ENCODE measurements around the gene ADRB1. TPM values are rescaled to one million over a fixed set of nuclear protein-coding genes. Genes with fewer than 3 reads are reported as not detected.

Gene ADRB1
- polyA plus RNA-seq, 2 donors, result 0.22 to 0.46 TPM

- Histone ChIP-seq H3K27me3 (ENCODE audit: control insufficient read depth in 1 of 2, insufficient read depth in 2 of 2, low read length in 2 of 2) (no peaks in the 10 kb centered on the region), H3K9me3 (ENCODE audit: control insufficient read depth in 2 of 2, insufficient read depth in 1 of 2, low read depth in 1 of 2, low read length in 1 of 2) (no peaks in the 10 kb centered on the region), H3K4me3 (ENCODE audit: low read depth in 1 of 2, low read length in 2 of 2) (no peak overlapping the region), H3K36me3 (ENCODE audit: control insufficient read depth in 2 of 2, insufficient read depth in 2 of 2, low read length in 1 of 2) (no peaks in the 10 kb centered on the region), H3K4me1 (ENCODE audit: control insufficient read depth in 2 of 2, insufficient read depth in 2 of 2, low read length in 1 of 2) (no peaks in the 10 kb centered on the region), H3K27ac (ENCODE audit: low read depth in 2 of 2, low read length in 1 of 2) (no peak overlapping the region)
- WGBS, 2 donors, result 77 to 82% methylated on average over 6 of the region's 6 CpGs
These were observed 34.7 kb downstream of the ADRB1 start for GRCh38 chr10:114078346-114078745.

DNA sequence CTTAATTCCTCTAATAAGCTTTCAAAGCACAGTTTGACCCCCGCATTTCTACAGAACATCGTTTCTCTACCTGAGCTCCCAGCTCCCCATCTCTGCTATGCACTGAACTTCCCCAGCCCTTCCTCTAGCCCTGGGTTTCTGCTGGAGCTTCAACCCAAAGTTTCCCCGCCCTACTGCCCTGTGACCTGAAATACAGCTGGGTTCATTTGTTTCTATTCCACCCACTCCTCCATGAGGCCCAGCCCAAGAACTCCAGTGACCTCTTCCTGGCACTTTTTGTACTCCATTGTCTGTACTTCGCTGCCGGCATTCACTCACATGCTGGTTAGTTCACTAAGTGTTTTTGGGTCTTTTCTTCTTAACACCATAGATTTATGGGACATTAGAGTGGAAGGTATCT, 35.8 kb downstream of the ADRB1 start:
- no peaks in the 10 kb centered on the region for H3K9me3 ChIP-seq (ENCODE audit: control insufficient read depth in 2 of 2, insufficient read depth in 1 of 2, low read depth in 1 of 2, low read length in 1 of 2)
- WGBS, 2 donors, result 86 to 93% methylated on average over 5 of the region's 5 CpGs

DNA sequence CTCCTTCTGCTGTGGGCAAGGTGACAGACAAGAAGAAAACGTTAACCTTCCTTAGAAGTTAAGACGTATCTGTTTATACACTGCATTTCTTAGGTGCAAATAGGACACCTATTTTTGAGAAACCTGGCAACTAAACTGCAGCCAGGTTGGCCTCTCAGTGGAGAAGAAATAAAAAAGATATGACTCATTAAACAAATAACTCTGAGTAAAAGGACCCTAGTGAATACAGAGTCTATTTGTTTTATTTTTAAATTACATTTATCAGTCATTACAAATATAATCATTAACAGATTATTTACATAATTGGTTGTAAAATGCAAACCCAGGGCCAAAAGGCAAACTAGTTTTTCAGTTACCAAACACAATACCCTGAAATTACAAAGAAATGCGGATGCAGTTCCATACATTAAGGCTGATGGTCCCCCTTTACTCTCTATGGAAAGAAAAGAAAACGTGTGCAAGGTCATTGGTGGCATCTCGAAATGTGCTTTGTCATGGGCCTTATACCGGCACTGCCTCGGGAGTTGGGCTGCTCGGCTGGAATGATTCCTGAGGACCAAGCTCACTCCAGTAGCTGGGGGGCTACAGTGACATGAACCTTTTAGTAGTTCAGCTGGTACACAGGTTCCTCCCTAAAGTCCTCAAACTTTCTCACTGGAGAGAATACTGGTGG, 38.4 kb downstream of the ADRB1 start:
- Histone ChIP-seq H3K27ac (ENCODE audit: low read depth in 2 of 2, low read length in 1 of 2) (no peak overlapping the region), H3K36me3 (ENCODE audit: control insufficient read depth in 2 of 2, insufficient read depth in 2 of 2, low read length in 1 of 2) (no peaks in the 10 kb centered on the region), H3K4me3 (ENCODE audit: low read depth in 1 of 2, low read length in 2 of 2) (no peak overlapping the region), H3K4me1 (ENCODE audit: control insufficient read depth in 2 of 2, insufficient read depth in 2 of 2, low read length in 1 of 2) (no peaks in the 10 kb centered on the region), H3K27me3 (ENCODE audit: control insufficient read depth in 1 of 2, insufficient read depth in 2 of 2, low read length in 2 of 2) (no peaks in the 10 kb centered on the region), H3K9me3 (ENCODE audit: control insufficient read depth in 2 of 2, insufficient read depth in 1 of 2, low read depth in 1 of 2, low read length in 1 of 2) (no peaks in the 10 kb centered on the region)
- 69 to 72% methylated on average over 8 of the region's 8 CpGs for WGBS, 2 donors

More for the DNA sequence above, 35.8 kb downstream of the ADRB1 start:
- Histone ChIP-seq H3K4me3 (ENCODE audit: low read depth in 1 of 2, low read length in 2 of 2) (no peak overlapping the region), H3K27me3 (ENCODE audit: control insufficient read depth in 1 of 2, insufficient read depth in 2 of 2, low read length in 2 of 2) (no peaks in the 10 kb centered on the region), H3K27ac (ENCODE audit: low read depth in 2 of 2, low read length in 1 of 2) (no peak overlapping the region), H3K36me3 (ENCODE audit: control insufficient read depth in 2 of 2, insufficient read depth in 2 of 2, low read length in 1 of 2) (no peaks in the 10 kb centered on the region), H3K4me1 (ENCODE audit: control insufficient read depth in 2 of 2, insufficient read depth in 2 of 2, low read length in 1 of 2) (no peaks in the 10 kb centered on the region)

- H3K4me1 ChIP-seq (ENCODE audit: control insufficient read depth in 2 of 2, insufficient read depth in 2 of 2, low read length in 1 of 2), result no peaks in the 10 kb centered on the region
- no peak overlapping the region for H3K27ac ChIP-seq (ENCODE audit: low read depth in 2 of 2, low read length in 1 of 2)
- H3K9me3 ChIP-seq (ENCODE audit: control insufficient read depth in 2 of 2, insufficient read depth in 1 of 2, low read depth in 1 of 2, low read length in 1 of 2), result no peaks in the 10 kb centered on the region
- H3K27me3 ChIP-seq (ENCODE audit: control insufficient read depth in 1 of 2, insufficient read depth in 2 of 2, low read length in 2 of 2), result no peaks in the 10 kb centered on the region
- no peak overlapping the region for H3K4me3 ChIP-seq (ENCODE audit: low read depth in 1 of 2, low read length in 2 of 2)
- H3K36me3 ChIP-seq (ENCODE audit: control insufficient read depth in 2 of 2, insufficient read depth in 2 of 2, low read length in 1 of 2), result no peaks in the 10 kb centered on the region
- WGBS, 2 donors, result 83 to 86% methylated on average over 5 of the region's 5 CpGs
These were observed 39.4 kb downstream of the ADRB1 start for GRCh38 chr10:114083040-114083439.

DNA sequence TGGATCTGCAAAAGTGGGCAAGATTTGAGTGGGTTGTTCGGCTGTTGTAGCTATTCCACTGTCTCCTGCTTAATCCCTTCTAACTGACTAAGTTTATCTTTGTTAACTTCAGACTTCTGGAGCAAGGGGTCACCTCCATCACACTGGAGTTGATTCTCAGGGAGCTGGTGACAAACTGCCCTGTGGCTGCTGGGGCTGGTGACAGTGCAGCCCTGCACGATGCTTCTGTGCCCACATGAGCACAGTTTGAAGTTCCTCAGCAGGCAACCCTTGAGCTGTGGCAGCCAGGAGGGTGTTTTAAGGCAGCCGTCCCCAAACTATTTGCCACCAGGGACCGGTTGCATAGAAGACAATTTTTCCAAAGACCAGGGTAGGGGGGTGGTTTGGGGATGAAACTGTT, 40.5 kb downstream of the ADRB1 start:
- WGBS, 2 donors, result 89 to 92% methylated on average over 4 of the region's 4 CpGs
- no peaks in the 10 kb centered on the region for H3K27me3 ChIP-seq (ENCODE audit: control insufficient read depth in 1 of 2, insufficient read depth in 2 of 2, low read length in 2 of 2)
- no peaks in the 10 kb centered on the region for H3K36me3 ChIP-seq (ENCODE audit: control insufficient read depth in 2 of 2, insufficient read depth in 2 of 2, low read length in 1 of 2)
- no peak overlapping the region for H3K27ac ChIP-seq (ENCODE audit: low read depth in 2 of 2, low read length in 1 of 2)
- H3K4me3 ChIP-seq (ENCODE audit: low read depth in 1 of 2, low read length in 2 of 2), result no peak overlapping the region
- H3K4me1 ChIP-seq (ENCODE audit: control insufficient read depth in 2 of 2, insufficient read depth in 2 of 2, low read length in 1 of 2), result no peaks in the 10 kb centered on the region
- no peaks in the 10 kb centered on the region for H3K9me3 ChIP-seq (ENCODE audit: control insufficient read depth in 2 of 2, insufficient read depth in 1 of 2, low read depth in 1 of 2, low read length in 1 of 2)

- H3K4me1 ChIP-seq (ENCODE audit: control insufficient read depth in 2 of 2, insufficient read depth in 2 of 2, low read length in 1 of 2), result no peaks in the 10 kb centered on the region
- no peak overlapping the region for H3K4me3 ChIP-seq (ENCODE audit: low read depth in 1 of 2, low read length in 2 of 2)
- H3K27ac ChIP-seq (ENCODE audit: low read depth in 2 of 2, low read length in 1 of 2), result no peak overlapping the region
- no peaks in the 10 kb centered on the region for H3K27me3 ChIP-seq (ENCODE audit: control insufficient read depth in 1 of 2, insufficient read depth in 2 of 2, low read length in 2 of 2)
- H3K9me3 ChIP-seq (ENCODE audit: control insufficient read depth in 2 of 2, insufficient read depth in 1 of 2, low read depth in 1 of 2, low read length in 1 of 2), result no peaks in the 10 kb centered on the region
- H3K36me3 ChIP-seq (ENCODE audit: control insufficient read depth in 2 of 2, insufficient read depth in 2 of 2, low read length in 1 of 2), result no peaks in the 10 kb centered on the region
- 82 to 83% methylated on average over 5 of the region's 5 CpGs for WGBS, 2 donors
These were observed 43.6 kb downstream of the ADRB1 start for GRCh38 chr10:114087255-114087654.

- no peak overlapping the region for H3K27ac ChIP-seq (ENCODE audit: low read depth in 2 of 2, low read length in 1 of 2)
- no peaks in the 10 kb centered on the region for H3K36me3 ChIP-seq (ENCODE audit: control insufficient read depth in 2 of 2, insufficient read depth in 2 of 2, low read length in 1 of 2)
- H3K4me1 ChIP-seq (ENCODE audit: control insufficient read depth in 2 of 2, insufficient read depth in 2 of 2, low read length in 1 of 2), result no peaks in the 10 kb centered on the region
- H3K9me3 ChIP-seq (ENCODE audit: control insufficient read depth in 2 of 2, insufficient read depth in 1 of 2, low read depth in 1 of 2, low read length in 1 of 2), result no peaks in the 10 kb centered on the region
- WGBS, 2 donors, result 72 to 83% methylated on average over 4 of the region's 4 CpGs
- no peaks in the 10 kb centered on the region for H3K27me3 ChIP-seq (ENCODE audit: control insufficient read depth in 1 of 2, insufficient read depth in 2 of 2, low read length in 2 of 2)
- no peak overlapping the region for H3K4me3 ChIP-seq (ENCODE audit: low read depth in 1 of 2, low read length in 2 of 2)
These were observed 44.0 kb downstream of the ADRB1 start for GRCh38 chr10:114087655-114088054.

GRCh38 chr10:114094795-114095194, 51.1 kb downstream of the ADRB1 start:
- Histone ChIP-seq H3K9me3 (ENCODE audit: control insufficient read depth in 2 of 2, insufficient read depth in 1 of 2, low read depth in 1 of 2, low read length in 1 of 2) (peaks cover 2% of the 10 kb centered on the region in 2 donors), H3K36me3 (ENCODE audit: control insufficient read depth in 2 of 2, insufficient read depth in 2 of 2, low read length in 1 of 2) (no peaks in the 10 kb centered on the region), H3K27me3 (ENCODE audit: control insufficient read depth in 1 of 2, insufficient read depth in 2 of 2, low read length in 2 of 2) (peaks cover 0 to 3% of the 10 kb centered on the region in 2 donors), H3K4me3 (ENCODE audit: low read depth in 1 of 2, low read length in 2 of 2) (no peak overlapping the region), H3K4me1 (ENCODE audit: control insufficient read depth in 2 of 2, insufficient read depth in 2 of 2, low read length in 1 of 2) (peaks cover 0 to 3% of the 10 kb centered on the region in 2 donors), H3K27ac (ENCODE audit: low read depth in 2 of 2, low read length in 1 of 2) (no peak overlapping the region)
- 87 to 91% methylated on average over 3 of the region's 3 CpGs for WGBS, 2 donors

GRCh38 chr10:114095559-114096337, 52.1 kb downstream of the ADRB1 start:
- H3K36me3 ChIP-seq (ENCODE audit: control insufficient read depth in 2 of 2, insufficient read depth in 2 of 2, low read length in 1 of 2), result no peaks in the 10 kb centered on the region
- H3K9me3 ChIP-seq (ENCODE audit: control insufficient read depth in 2 of 2, insufficient read depth in 1 of 2, low read depth in 1 of 2, low read length in 1 of 2), result peaks cover 2% of the 10 kb centered on the region in 2 donors
- H3K27me3 ChIP-seq (ENCODE audit: control insufficient read depth in 1 of 2, insufficient read depth in 2 of 2, low read length in 2 of 2), result peaks cover 0 to 3% of the 10 kb centered on the region in 2 donors
- peaks cover 2 to 5% of the 10 kb centered on the region in 2 donors for H3K4me1 ChIP-seq (ENCODE audit: control insufficient read depth in 2 of 2, insufficient read depth in 2 of 2, low read length in 1 of 2)
- 75 to 80% methylated on average over 13 of the region's 13 CpGs for WGBS, 2 donors
- no peak overlapping the region for H3K27ac ChIP-seq (ENCODE audit: low read depth in 2 of 2, low read length in 1 of 2)
- H3K4me3 ChIP-seq (ENCODE audit: low read depth in 1 of 2, low read length in 2 of 2), result no peak overlapping the region
